ES-I3 (cell line): ENCODE results near the gene TAF10.

Source experiments
- H3K36me3 ChIP-seq: 2 replicates; pipeline ENCODE4 v1.6.1; 2013; ENCODE audit warnings: mild to moderate bottlenecking, low read length, control low read depth, moderate library complexity; ENCODE audit not compliant: insufficient read depth
- H3K4me1 ChIP-seq: 2 replicates; pipeline ENCODE4 v1.6.1; 2013; ENCODE audit warnings: mild to moderate bottlenecking, control low read depth, low read length; ENCODE audit not compliant: insufficient read depth
- H3K9ac ChIP-seq: 2 replicates; pipeline ENCODE4 v1.6.1; 2013; ENCODE audit warnings: low read depth, mild to moderate bottlenecking, low read length, moderate library complexity
- H3K9me3 ChIP-seq: 2 replicates; pipeline ENCODE4 v1.6.1; 2013; ENCODE audit warnings: mild to moderate bottlenecking, low read length, moderate library complexity; ENCODE audit not compliant: control insufficient read depth, insufficient read depth

Gene TAF10

GRCh38 chr11:6563121-6563619, 48.8 kb downstream of the TAF10 start:
- Histone ChIP-seq H3K4me1 (peaks cover 15% of the 10 kb centered on the region), H3K9me3 (no peaks in the 10 kb centered on the region), H3K9ac (no peak overlapping the region), H3K36me3 (no peaks in the 10 kb centered on the region)

GRCh38 chr11:6561288-6561687, 50.7 kb downstream of the TAF10 start:
- Histone ChIP-seq H3K36me3 (no peaks in the 10 kb centered on the region), H3K9ac (no peak overlapping the region), H3K9me3 (no peaks in the 10 kb centered on the region), H3K4me1 (peaks cover 14% of the 10 kb centered on the region; the same call in 1 of the 2 replicates)
